NCI-H2171 treated with DMSO at 0.1 percent for 48 hours (cell line): ENCODE results near the gene SOX12.

ENCODE experiments used
- DNase-seq: peaks from one replicate; lab custom pipeline; 2025; lab: John Stamatoyannopoulos, UW

The SOX12 gene

GRCh38 chr20:325045-325888 is at the start of gene SOX12:
TSS of gene SOX12 (plus strand) at chr20:325552. CDS start at chr20:325925, 373 bp downstream.
- DNase-seq: peak; percentile 97

- no peak for DNase-seq
These were observed 49.6 kb upstream of the SOX12 start for GRCh38 chr20:275791-276190.

- DNase-seq: no peak
These were observed 48.5 kb upstream of the SOX12 start for GRCh38 chr20:276620-277495.

- no peak for DNase-seq
These were observed 47.9 kb upstream of the SOX12 start for GRCh38 chr20:277496-277781.

GRCh38 chr20:278181-278580 is 47.2 kb upstream of the SOX12 start:
- no peak for DNase-seq

GRCh38 chr20:278607-279571 is 46.5 kb upstream of the SOX12 start:
- DNase-seq: no peak

GRCh38 chr20:284172-284571 is 41.2 kb upstream of the SOX12 start:
- no peak for DNase-seq

GRCh38 chr20:286508-286907 is 38.8 kb upstream of the SOX12 start:
- no peak for DNase-seq

GRCh38 chr20:288956-289692 is 36.2 kb upstream of the SOX12 start:
- DNase-seq: no peak

- DNase-seq: peak; percentile 55
These were observed 35.7 kb upstream of the SOX12 start for GRCh38 chr20:289693-290083.

GRCh38 chr20:290084-290831 is 35.1 kb upstream of the SOX12 start, which contains the start of gene C20orf96:
TSS of gene C20orf96 (minus strand) at chr20:290750. CDS start at chr20:290610, 140 bp downstream.
- peak; percentile 90 for DNase-seq

- no peak for DNase-seq
These were observed 30.8 kb upstream of the SOX12 start for GRCh38 chr20:294602-295001.

- DNase-seq: no peak
These were observed 29.5 kb upstream of the SOX12 start for GRCh38 chr20:295804-296203.

- peak; percentile 93 for DNase-seq
These were observed 28.0 kb upstream of the SOX12 start, which contains the start of gene ZCCHC3 for GRCh38 chr20:297098-297924. TSS of gene ZCCHC3 (plus strand) at chr20:297570. CDS start at chr20:297587, 17 bp downstream.

GRCh38 chr20:297925-298775 is 27.2 kb upstream of the SOX12 start:
- DNase-seq: peak; percentile 53

- DNase-seq: no peak
These were observed 26.5 kb upstream of the SOX12 start for GRCh38 chr20:298776-299391.

- no peak for DNase-seq
These were observed 24.9 kb upstream of the SOX12 start for GRCh38 chr20:300345-300990.
